Brain microvascular endothelial cell (primary cell): ENCODE measurements around the gene ASIC2.

Source experiments
- DNase-seq: peaks from one replicate; pipeline ENCODE4 v3.0.0-alpha.2; 2020
- H3K27ac ChIP-seq: fragments of 250-450 bp; sonication (Bioruptor Pico); 2 replicates; pipeline ENCODE4 v1.5.1; 2020; ENCODE audit warnings: mild to moderate bottlenecking, moderate library complexity
- H3K27me3 ChIP-seq: fragments of 250-450 bp; sonication (Bioruptor Pico); replicated peaks from 2 replicates; pipeline ENCODE4 v1.5.1; 2020; ENCODE audit warnings: mild to moderate bottlenecking
- H3K36me3 ChIP-seq: fragments of 250-450 bp; sonication (Bioruptor Pico); replicated peaks from 2 replicates; pipeline ENCODE4 v1.5.1; 2020; ENCODE audit warnings: mild to moderate bottlenecking
- H3K4me3 ChIP-seq: 2 replicates; pipeline ENCODE4 v1.5.1; 2011; ENCODE audit warnings: low read depth, mild to moderate bottlenecking, control low read depth, low read length, moderate library complexity
- in situ Hi-C: cut with HindIII; loops from 2 replicates; pipeline ENCODE4 v1.10.0; 2017; ENCODE audit warnings: low sequenced_read_pairs, low pct_ligation_motif_present
- TF ChIP-seq, protein P1 (sequence below): IDR thresholded peaks from 2 replicates; pipeline ENCODE4 v1.5.1; 2011; ENCODE audit warnings: low read depth, mild to moderate bottlenecking, moderate library complexity, low read length, control low read depth, inconsistent platforms; ENCODE audit errors: missing control alignments

ASIC2 gene

GRCh38 chr17:33046361-33047255 lies 246.5 kb downstream of the ASIC2 start:
- H3K36me3 ChIP-seq: no peaks in the 10 kb centered on the region
- H3K27ac ChIP-seq: no peak overlapping the region
- TF ChIP-seq, protein P1, sequence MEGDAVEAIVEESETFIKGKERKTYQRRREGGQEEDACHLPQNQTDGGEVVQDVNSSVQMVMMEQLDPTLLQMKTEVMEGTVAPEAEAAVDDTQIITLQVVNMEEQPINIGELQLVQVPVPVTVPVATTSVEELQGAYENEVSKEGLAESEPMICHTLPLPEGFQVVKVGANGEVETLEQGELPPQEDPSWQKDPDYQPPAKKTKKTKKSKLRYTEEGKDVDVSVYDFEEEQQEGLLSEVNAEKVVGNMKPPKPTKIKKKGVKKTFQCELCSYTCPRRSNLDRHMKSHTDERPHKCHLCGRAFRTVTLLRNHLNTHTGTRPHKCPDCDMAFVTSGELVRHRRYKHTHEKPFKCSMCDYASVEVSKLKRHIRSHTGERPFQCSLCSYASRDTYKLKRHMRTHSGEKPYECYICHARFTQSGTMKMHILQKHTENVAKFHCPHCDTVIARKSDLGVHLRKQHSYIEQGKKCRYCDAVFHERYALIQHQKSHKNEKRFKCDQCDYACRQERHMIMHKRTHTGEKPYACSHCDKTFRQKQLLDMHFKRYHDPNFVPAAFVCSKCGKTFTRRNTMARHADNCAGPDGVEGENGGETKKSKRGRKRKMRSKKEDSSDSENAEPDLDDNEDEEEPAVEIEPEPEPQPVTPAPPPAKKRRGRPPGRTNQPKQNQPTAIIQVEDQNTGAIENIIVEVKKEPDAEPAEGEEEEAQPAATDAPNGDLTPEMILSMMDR: no peak
- no peak overlapping the region for H3K4me3 ChIP-seq
- no peak for DNase-seq
- H3K27me3 ChIP-seq: no peaks in the 10 kb centered on the region
- in situ Hi-C loops: no loop called here

GRCh38 chr17:33045216-33045615 lies 247.9 kb downstream of the ASIC2 start:
- no peak for DNase-seq
- Histone ChIP-seq H3K27me3 (no peaks in the 10 kb centered on the region), H3K36me3 (no peaks in the 10 kb centered on the region), H3K27ac (no peak overlapping the region), H3K4me3 (no peak overlapping the region)
- in situ Hi-C loops: no loop called here
- TF ChIP-seq, protein P1: no peak

DNA sequence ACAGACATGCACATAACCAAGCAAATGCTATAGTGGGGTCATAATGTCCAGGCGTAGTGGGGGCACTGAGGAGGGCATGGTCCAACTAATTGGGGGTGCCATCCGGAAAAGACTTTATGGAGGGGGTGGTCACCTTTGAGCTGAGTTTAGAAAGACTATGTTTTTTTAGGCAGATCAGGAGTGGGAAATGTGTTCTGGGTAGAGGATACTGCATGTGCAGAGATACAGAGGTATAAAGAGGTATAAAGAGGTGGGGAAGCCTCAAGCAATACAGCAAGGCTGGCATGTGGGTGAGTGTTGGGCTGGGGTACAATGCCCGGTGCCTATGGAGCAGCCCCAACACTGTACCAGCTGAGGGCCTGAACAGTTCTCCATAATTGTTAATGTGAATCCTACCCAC lies 248.3 kb downstream of the ASIC2 start:
- no peak overlapping the region for H3K4me3 ChIP-seq
- in situ Hi-C loops: no loop called here
- no peak overlapping the region for H3K27ac ChIP-seq
- H3K27me3 ChIP-seq: no peaks in the 10 kb centered on the region
- DNase-seq: no peak
- TF ChIP-seq, protein P1: no peak
- H3K36me3 ChIP-seq: no peaks in the 10 kb centered on the region

DNA sequence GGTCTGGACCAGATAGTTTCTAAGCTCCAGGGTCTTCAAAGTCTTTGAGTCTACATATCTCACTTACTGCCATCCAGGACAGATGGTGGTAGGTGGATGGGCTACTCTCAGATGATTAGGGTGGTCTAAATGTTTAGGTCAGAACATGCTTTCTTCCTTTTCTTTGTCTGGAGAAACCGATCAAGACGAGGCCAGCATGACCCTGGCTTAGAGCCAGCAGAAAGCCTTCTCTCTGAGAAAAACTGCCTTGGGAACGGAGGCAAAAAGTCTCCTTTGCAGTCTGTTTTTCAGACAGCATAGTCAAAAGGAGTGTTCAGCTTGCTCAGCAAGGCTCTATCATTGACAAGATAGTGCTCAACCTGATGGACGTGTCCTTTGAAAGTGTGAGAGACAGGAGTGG lies 252.6 kb downstream of the ASIC2 start:
- H3K36me3 ChIP-seq: no peaks in the 10 kb centered on the region
- no peak for DNase-seq
- no peaks in the 10 kb centered on the region for H3K27me3 ChIP-seq
- in situ Hi-C loops: no loop called here
- H3K4me3 ChIP-seq: no peak overlapping the region
- TF ChIP-seq, protein P1: no peak
- no peak overlapping the region for H3K27ac ChIP-seq

GRCh38 chr17:33039874-33040273 lies 253.2 kb downstream of the ASIC2 start:
- Histone ChIP-seq H3K27me3 (no peaks in the 10 kb centered on the region), H3K4me3 (no peak overlapping the region), H3K27ac (no peak overlapping the region), H3K36me3 (no peaks in the 10 kb centered on the region)
- DNase-seq: peak; percentile 16
- TF ChIP-seq, protein P1: no peak
- in situ Hi-C loops: no loop called here
